Thoracic aorta (tissue), 2 donors: Measurements from ENCODE around the gene MYLK. TPM values are rescaled to one million over a fixed set of nuclear protein-coding genes. Genes with fewer than 3 reads are reported as not detected.

Experiments used
- ATAC-seq: fragments of 150-250 bp; one replicate; pipeline ENCODE4 v1.8.0; 2017; ENCODE audit warnings: low read depth; ENCODE audit not compliant: insufficient number of reproducible peaks, low FRiP score
- DNase-seq: peaks from one replicate; pipeline ENCODE4 v3.0.0-alpha.2; 2020; ENCODE audit warnings: low spot score
- H3K27ac ChIP-seq, 2 donors: fragments of 200-600 bp; sonication (generic); 1 replicate in 1 of 2; 2 replicates in 1 of 2; pipeline ENCODE4 v1.5.1; 2016; ENCODE audit warnings: mild to moderate bottlenecking in 2 of 2, moderate library complexity in 2 of 2
- H3K27me3 ChIP-seq: fragments of 200-600 bp; sonication (generic); replicated peaks from 2 replicates; pipeline ENCODE4 v1.6.0; 2016; ENCODE audit warnings: mild to moderate bottlenecking; ENCODE audit not compliant: insufficient read depth
- H3K36me3 ChIP-seq: fragments of 200-600 bp; sonication (generic); one replicate; pipeline ENCODE4 v1.5.1; 2016
- H3K4me1 ChIP-seq, 2 donors: fragments of 200-600 bp; sonication (generic); 1 replicate in 1 of 2; 2 replicates in 1 of 2; pipeline versions ENCODE4 v1.5.1 to v1.6.0; 2016; ENCODE audit warnings: low read depth in 2 of 2, mild to moderate bottlenecking in 1 of 2; ENCODE audit not compliant: control insufficient read depth in 1 of 2
- H3K4me3 ChIP-seq: fragments of 200-600 bp; sonication (generic); 2 replicates; pipeline ENCODE4 v1.5.1; 2016; ENCODE audit warnings: mild to moderate bottlenecking
- H3K9me3 ChIP-seq: fragments of 200-600 bp; sonication (generic); 2 replicates; pipeline ENCODE4 v1.5.1; 2016
- total RNA-seq, 2 donors: library from RNA; depleted of rRNA; stranded (reverse); fragments of >200 nt; gene quantifications; one replicate each; pipeline versions ENCODE4 v1.1.0 to v1.2.3, GENCODE V29; 2016
- TF ChIP-seq, protein P1 (sequence below): fragments of 200-600 bp; sonication (generic); IDR thresholded peaks from one replicate; pipeline ENCODE4 v1.5.1; 2019; ENCODE audit warnings: antibody characterized with exemption

MYLK gene
- total RNA-seq, 2 donors from 2014 or later, result 483 to 563 TPM

DNA sequence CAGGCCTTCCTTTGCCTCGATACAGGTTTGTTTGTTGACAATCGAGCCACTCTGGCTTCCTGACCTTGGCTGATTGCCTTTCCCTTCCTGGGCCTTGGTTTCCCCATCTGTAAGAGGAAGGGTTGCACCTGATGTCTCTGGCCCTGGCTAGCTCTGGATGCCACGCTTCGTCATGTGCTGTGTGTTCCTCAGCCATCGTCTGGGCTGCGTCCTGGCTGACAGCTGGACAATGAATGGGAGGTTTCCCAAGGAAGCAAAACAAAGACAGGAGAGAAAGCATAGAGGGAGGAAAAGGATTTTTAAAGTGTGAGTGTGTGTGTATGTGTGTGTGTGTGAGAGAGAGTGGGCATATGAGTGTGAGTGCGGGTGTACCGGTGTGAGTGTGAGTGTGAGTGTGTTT is 234.0 kb downstream of the MYLK start:
- H3K27me3 ChIP-seq, result no peaks in the 10 kb centered on the region
- TF ChIP-seq, protein P1, sequence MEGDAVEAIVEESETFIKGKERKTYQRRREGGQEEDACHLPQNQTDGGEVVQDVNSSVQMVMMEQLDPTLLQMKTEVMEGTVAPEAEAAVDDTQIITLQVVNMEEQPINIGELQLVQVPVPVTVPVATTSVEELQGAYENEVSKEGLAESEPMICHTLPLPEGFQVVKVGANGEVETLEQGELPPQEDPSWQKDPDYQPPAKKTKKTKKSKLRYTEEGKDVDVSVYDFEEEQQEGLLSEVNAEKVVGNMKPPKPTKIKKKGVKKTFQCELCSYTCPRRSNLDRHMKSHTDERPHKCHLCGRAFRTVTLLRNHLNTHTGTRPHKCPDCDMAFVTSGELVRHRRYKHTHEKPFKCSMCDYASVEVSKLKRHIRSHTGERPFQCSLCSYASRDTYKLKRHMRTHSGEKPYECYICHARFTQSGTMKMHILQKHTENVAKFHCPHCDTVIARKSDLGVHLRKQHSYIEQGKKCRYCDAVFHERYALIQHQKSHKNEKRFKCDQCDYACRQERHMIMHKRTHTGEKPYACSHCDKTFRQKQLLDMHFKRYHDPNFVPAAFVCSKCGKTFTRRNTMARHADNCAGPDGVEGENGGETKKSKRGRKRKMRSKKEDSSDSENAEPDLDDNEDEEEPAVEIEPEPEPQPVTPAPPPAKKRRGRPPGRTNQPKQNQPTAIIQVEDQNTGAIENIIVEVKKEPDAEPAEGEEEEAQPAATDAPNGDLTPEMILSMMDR, result no peak
- DNase-seq, result no peak
- H3K9me3 ChIP-seq, result no peaks in the 10 kb centered on the region
- H3K4me1 ChIP-seq, result peaks cover 21 to 77% of the 10 kb centered on the region in 2 donors
- H3K36me3 ChIP-seq, result peaks cover 68% of the 10 kb centered on the region
- peak overlapping the region; percentile 25 to 86 for H3K27ac ChIP-seq
- no peak overlapping the region for H3K4me3 ChIP-seq
- no peak for ATAC-seq

DNA sequence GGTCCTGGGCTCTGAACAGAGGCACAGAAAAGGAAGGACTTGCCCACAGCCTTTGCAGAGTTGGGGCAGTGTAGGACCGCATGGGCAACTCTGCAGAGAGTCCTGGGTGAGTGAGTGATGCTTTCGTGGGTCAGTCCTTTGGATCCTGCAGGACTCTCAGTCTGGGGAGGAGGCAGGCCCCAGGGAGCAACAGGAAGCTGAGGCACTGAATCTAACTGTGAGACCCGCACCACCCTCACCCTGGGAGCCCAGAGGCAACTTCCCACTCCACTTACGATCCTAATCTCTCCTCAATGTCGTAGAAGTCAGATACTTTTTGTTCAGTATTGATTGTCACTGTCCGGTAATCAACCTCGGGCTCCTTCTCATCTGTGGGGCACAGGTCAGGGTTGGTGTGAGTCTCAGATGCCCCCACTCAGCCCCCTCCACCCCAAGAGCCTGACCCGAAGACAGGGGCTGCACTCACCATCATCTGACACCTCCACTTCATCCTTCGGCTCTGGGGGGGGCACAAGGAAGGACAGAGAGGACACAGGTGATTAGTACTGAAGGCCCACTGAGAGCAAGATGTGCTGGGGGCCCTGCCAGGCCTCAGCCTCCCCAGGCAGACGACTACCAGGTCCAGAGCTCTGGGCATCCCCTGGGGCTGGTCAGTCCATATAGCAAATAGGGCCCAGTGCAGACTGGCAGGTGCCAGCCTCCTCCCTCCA is 235.3 kb downstream of the MYLK start:
- H3K27ac ChIP-seq, result peak overlapping the region; percentile 25 to 86
- H3K27me3 ChIP-seq, result no peaks in the 10 kb centered on the region
- DNase-seq (no peak), ATAC-seq (no peak)
- no peaks in the 10 kb centered on the region for H3K9me3 ChIP-seq
- H3K36me3 ChIP-seq, result peaks cover 68% of the 10 kb centered on the region
- peaks cover 23 to 77% of the 10 kb centered on the region in 2 donors for H3K4me1 ChIP-seq
- no peak overlapping the region for H3K4me3 ChIP-seq
- TF ChIP-seq, protein P1, result no peak

DNA sequence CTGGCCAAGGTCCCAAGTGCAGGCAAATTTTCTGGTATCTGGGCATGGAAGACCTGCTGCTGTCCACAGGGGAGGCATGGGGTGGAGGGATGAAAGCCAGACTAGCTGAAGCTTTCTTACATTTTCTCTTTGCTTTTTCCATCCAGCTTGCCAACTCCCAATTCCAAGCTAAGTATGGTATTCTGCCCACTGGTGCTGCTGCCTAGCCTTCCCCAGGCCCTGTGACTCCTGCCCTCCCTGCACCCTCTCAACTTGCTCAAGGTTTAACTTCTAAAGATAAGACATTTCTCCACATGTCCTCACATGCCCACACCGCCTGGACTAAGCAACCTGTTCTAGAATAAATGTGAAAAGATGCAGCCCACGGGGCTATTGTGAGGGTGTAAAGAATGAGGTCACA is 239.8 kb downstream of the MYLK start:
- DNase-seq, result no peak
- H3K27me3 ChIP-seq, result no peaks in the 10 kb centered on the region
- ATAC-seq, result no peak
- no peaks in the 10 kb centered on the region for H3K9me3 ChIP-seq
- TF ChIP-seq, protein P1, result no peak
- no peak overlapping the region for H3K4me3 ChIP-seq
- peaks cover 12 to 67% of the 10 kb centered on the region in 2 donors for H3K4me1 ChIP-seq
- peaks cover 70% of the 10 kb centered on the region for H3K36me3 ChIP-seq
- H3K27ac ChIP-seq, result peak overlapping the region; percentile 58 to 83

DNA sequence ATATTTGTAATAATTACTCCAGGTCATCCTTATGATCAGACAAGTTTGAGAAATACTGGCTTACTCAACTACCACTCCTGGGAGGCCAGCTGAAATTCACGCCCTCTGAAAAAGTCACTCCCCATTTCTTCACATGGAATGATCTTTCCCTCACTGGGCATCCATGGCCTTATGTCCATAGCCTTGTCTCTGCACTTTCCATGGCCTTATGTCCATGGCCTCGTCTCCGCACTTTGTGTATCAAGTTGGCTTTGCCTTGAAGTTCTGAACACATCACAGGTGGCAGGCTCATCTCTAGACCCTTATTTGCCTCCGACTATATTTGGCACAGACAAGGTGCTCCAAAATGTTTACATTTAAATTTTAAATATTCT is 241.2 kb downstream of the MYLK start:
- no peak for DNase-seq
- TF ChIP-seq, protein P1, result no peak
- Histone ChIP-seq H3K36me3 (peaks cover 71% of the 10 kb centered on the region), H3K27ac (peak overlapping the region; percentile 58 to 83), H3K4me1 (peaks cover 12 to 61% of the 10 kb centered on the region in 2 donors), H3K4me3 (no peak overlapping the region), H3K27me3 (no peaks in the 10 kb centered on the region), H3K9me3 (no peaks in the 10 kb centered on the region)
- no peak for ATAC-seq

DNA sequence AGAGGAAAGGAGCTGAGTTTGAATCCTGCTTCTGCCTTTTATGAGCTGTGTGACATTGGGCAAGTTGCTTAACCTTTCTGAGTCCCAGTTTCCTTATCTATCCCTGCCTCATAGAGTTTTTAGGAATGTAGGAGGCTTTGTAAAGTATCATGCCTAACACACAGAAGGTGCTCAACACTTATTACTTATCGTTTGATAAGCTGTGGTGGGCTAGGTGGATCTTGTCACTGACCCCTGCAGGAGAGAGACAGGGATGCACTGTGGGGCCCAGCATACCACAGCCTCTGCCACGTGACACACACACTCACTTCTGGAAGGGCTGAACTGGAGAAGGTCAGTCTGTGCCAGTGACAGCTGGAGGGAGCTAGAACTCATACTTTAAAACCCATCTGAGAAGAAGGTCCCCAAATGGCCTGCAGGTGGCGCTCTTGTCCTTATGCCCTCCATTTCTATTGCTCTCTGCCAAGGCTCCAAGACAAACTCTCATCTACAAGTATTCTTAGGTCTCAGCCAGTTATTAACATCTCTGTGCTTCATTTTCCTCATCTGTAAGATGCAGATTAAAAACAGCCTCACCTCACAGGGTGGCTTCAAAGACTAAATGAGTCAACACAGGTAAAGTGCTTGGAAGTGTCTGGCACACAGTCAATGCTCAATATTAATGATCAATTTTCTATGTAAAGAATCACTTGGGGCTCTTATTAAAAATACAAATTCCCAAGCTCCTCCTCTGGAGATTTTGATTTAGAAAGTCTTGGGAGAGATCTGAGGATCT is 241.8 kb downstream of the MYLK start:
- ATAC-seq, result peak; percentile 58
- Histone ChIP-seq H3K27me3 (no peaks in the 10 kb centered on the region), H3K9me3 (no peaks in the 10 kb centered on the region), H3K36me3 (peaks cover 72% of the 10 kb centered on the region), H3K27ac (peak overlapping the region; percentile 58 to 83), H3K4me3 (no peak overlapping the region), H3K4me1 (peaks cover 12 to 60% of the 10 kb centered on the region in 2 donors)
- TF ChIP-seq, protein P1, result peak; percentile 87
- peak; percentile 68 for DNase-seq
